ENCODE results near the gene TMCC1.

TMCC1 gene

DNA sequence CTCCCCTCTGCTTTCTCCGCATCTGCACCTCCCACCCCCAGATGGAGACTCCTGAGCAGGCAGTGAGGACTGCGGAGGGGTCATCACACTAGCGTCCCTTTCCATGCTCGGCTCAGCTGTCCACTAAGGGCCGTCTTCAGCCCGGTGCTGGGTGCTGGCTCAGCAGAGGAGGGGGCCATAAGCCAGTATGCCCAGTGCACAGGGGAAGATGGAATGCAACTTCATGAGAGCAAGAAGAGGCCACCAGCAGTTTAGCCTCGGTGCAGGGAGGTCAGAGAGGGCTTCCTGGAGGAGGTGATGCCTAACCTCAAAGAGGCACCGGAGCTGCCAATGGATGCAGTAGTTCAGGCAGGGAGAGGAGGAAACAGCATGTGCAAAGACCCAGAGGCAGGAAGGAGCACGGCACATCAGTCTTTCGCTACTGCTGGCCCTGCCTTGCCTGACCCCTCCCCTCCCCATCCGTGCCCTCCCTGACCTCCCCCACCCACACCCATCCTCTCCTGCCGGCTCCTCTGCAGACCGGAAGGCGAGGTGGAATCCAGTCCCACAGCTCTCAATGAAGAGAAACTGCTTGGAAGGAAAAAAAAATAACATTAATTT is 271.8 kb downstream of the TMCC1 start:
- DNase-seq (ENCODE audit: extremely low read depth, low read depth): no peak
- TF ChIP-seq CTCF (IDR thresholded peaks at IDR 0.05; ENCODE audit: low read depth, low read length, missing control alignments): no peak

GRCh38 chr3:129620828-129621559 is 272.5 kb downstream of the TMCC1 start:
- no peak for TF ChIP-seq CTCF (IDR thresholded peaks at IDR 0.05; ENCODE audit: low read depth, low read length, missing control alignments)
- H3K4me3 ChIP-seq (replicated peaks; ENCODE audit: low read depth, low read length): no peak overlapping the region
- DNase-seq (ENCODE audit: extremely low read depth, low read depth): no peak

More for the DNA sequence above, 271.8 kb downstream of the TMCC1 start:
- no peak overlapping the region for H3K4me3 ChIP-seq (replicated peaks; ENCODE audit: low read depth, low read length)

DNA sequence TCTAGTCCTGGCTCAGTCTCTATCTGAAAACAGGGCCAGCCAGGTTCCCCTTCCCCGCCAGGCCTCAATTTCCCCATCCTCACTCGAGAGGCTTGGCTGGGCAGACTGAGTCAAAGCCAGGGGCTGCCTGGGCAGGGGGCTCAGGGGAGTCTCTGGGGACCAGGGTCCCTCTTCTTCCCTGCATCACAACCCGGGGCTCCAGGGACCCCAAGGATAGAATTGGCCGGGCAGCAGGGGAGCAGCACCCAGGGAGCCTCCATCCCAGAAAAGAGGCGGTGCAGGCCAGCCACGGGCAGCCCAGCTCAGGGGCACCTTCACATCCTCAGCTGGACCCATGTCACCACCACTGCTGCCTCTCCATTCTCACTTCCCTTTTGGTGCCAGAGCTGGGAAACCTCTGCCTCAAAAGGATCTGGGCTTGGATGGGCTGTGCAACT is 273.8 kb downstream of the TMCC1 start:
- no peak for DNase-seq (ENCODE audit: extremely low read depth, low read depth)
- no peak overlapping the region for H3K4me3 ChIP-seq (replicated peaks; ENCODE audit: low read depth, low read length)
- no peak for TF ChIP-seq CTCF (IDR thresholded peaks at IDR 0.05; ENCODE audit: low read depth, low read length, missing control alignments)

GRCh38 chr3:129618901-129619671 is 274.4 kb downstream of the TMCC1 start:
- H3K4me3 ChIP-seq (replicated peaks; ENCODE audit: low read depth, low read length): no peak overlapping the region
- TF ChIP-seq CTCF (IDR thresholded peaks at IDR 0.05; ENCODE audit: low read depth, low read length, missing control alignments): no peak
- DNase-seq (ENCODE audit: extremely low read depth, low read depth): no peak

DNA sequence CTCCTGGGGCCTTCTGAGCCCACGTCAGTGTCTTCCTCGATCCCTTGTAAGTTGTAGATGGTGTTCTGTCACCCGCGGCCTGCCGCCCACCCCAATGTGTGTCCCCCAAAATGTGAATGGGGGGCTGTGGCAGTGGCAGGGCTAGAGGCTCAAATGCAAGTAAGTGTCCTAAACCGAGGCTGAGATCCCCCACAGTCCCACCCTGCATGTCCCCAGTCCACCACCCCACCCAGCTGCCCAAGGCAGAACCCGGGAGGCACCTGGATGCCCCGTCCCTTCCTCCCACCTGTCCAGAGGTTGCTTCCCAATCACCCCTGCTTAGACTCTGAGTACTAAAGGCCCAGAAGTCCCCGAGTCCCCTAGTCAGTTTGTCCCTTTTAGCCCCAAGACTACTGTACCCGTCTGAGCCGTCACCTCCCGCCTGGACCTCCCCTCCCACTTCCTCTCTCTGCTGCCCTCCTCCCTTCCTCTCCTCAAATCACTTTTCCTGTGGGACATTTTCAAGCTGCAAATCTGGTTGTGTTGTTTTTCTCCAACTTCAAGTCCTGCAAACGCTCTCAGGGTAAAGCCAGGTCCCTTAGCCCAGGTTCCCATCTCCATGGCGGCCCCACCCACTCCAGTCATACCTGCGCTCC is 275.2 kb downstream of the TMCC1 start:
- TF ChIP-seq CTCF (IDR thresholded peaks at IDR 0.05; ENCODE audit: low read depth, low read length, missing control alignments): no peak
- no peak overlapping the region for H3K4me3 ChIP-seq (replicated peaks; ENCODE audit: low read depth, low read length)
- no peak for DNase-seq (ENCODE audit: extremely low read depth, low read depth)

DNA sequence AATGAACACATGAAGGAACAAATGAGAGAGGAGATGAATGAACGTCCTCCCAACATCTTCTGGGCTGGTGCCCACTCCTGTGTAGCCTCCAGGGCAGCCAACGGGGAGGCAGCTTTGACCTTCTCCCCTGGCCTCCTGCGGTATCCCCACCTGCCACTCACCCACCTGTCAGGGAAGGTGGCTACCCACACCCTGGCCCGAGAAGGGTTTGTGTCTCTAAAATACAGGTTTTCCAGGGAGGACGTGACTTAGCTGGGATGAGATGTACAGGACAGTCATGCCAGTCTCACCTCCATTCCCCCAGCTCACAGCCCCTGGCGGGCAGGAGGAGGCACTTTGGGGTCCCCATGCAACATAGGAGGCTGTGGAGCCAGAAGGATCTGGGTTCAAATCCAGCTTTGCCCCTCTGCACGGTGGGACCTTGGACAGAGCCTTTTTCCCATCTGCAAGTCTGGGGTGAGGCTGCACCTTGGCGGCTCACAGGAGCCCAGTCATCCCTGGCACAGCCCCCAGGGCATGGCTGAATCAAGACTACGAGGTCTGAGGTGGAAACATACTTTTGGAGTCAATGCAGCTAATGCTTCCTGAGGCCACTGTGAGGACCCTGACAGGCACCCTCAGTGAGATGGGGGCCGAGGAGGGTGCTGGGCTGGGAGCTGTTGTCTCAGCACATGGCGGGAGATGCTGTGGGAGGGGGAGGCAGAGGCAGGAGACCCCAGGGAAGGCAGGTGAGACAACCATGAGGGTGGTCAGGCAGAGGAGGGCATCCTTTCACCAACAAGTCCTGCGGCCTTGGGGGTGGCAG is 275.9 kb downstream of the TMCC1 start:
- no peak for TF ChIP-seq CTCF (IDR thresholded peaks at IDR 0.05; ENCODE audit: low read depth, low read length, missing control alignments)
- DNase-seq (ENCODE audit: extremely low read depth, low read depth): no peak
- no peak overlapping the region for H3K4me3 ChIP-seq (replicated peaks; ENCODE audit: low read depth, low read length)
